ENCODE data around the gene PLD1.

PLD1 gene

DNA sequence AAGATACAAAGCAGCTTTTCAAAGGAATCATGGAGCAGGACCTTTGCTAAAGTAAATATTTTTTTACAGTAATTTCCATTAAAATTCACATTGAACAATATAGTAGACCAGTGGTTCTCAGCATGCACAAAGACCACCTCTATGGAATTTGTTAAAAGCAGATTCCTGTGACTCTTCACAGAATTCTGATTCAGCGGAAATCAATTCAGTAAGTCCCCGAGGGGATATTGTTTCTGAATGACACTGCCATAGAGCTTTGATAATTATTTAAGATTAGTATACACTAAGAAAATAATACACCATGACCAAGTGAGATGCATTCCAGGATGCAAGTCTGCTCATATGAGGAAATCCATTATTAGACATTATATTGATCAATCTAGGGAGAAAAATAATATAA, 188.2 kb downstream of the PLD1 start:
- Histone ChIP-seq H3K4me3 (no peak overlapping the region), H3K36me3 (peaks cover 12 to 18% (median 17%) of the 10 kb centered on the region in 3 donors), H3K27ac (no peak overlapping the region), H3K4me1 (no peaks in the 10 kb centered on the region), H3K9me3 (no peaks in the 10 kb centered on the region), H3K27me3 (no peaks in the 10 kb centered on the region)
- TF ChIP-seq, protein P1, sequence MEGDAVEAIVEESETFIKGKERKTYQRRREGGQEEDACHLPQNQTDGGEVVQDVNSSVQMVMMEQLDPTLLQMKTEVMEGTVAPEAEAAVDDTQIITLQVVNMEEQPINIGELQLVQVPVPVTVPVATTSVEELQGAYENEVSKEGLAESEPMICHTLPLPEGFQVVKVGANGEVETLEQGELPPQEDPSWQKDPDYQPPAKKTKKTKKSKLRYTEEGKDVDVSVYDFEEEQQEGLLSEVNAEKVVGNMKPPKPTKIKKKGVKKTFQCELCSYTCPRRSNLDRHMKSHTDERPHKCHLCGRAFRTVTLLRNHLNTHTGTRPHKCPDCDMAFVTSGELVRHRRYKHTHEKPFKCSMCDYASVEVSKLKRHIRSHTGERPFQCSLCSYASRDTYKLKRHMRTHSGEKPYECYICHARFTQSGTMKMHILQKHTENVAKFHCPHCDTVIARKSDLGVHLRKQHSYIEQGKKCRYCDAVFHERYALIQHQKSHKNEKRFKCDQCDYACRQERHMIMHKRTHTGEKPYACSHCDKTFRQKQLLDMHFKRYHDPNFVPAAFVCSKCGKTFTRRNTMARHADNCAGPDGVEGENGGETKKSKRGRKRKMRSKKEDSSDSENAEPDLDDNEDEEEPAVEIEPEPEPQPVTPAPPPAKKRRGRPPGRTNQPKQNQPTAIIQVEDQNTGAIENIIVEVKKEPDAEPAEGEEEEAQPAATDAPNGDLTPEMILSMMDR (IDR thresholded peaks at IDR 0.05): no peak
- intact Hi-C loops (cut with DNase I; ENCODE audit: low total_unique reads): no loop called here
- DNase-seq: no peak

DNA sequence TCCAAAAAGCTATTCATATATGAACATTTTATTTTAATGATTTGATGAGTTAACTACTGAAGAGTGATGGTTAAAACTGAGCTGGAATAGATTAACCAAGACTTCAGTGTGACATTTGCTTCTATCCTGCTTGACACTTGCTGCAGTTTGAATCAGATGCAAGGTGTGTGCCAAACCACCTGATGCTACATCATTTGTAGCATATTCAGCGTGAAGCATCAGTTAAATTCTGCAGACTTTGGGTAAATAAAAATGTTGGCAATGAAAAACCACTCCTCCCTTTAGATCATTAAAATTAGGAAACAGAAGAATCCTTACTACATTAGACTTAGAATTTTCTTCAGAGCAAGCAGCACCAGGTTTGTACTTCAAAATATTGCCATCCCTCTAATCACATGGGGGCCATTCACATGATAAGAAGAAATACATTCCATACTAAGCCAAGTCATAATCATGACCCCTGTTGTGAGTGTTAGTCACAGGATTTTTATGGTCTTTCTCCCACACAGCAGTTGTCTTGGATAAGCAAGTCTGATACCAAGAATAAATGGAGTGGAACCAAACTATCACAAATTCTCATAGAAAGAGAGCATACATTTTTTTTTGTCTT, 189.4 kb downstream of the PLD1 start:
- TF ChIP-seq, protein P1 (IDR thresholded peaks at IDR 0.05): no peak
- H3K27ac ChIP-seq: no peak overlapping the region
- no peaks in the 10 kb centered on the region for H3K27me3 ChIP-seq
- no peaks in the 10 kb centered on the region for H3K4me1 ChIP-seq
- no peak overlapping the region for H3K4me3 ChIP-seq
- peaks cover 21 to 27% (median 26%) of the 10 kb centered on the region in 3 donors for H3K36me3 ChIP-seq
- no peaks in the 10 kb centered on the region for H3K9me3 ChIP-seq
- intact Hi-C loops (cut with DNase I; ENCODE audit: low total_unique reads): no loop called here
- no peak for DNase-seq

DNA sequence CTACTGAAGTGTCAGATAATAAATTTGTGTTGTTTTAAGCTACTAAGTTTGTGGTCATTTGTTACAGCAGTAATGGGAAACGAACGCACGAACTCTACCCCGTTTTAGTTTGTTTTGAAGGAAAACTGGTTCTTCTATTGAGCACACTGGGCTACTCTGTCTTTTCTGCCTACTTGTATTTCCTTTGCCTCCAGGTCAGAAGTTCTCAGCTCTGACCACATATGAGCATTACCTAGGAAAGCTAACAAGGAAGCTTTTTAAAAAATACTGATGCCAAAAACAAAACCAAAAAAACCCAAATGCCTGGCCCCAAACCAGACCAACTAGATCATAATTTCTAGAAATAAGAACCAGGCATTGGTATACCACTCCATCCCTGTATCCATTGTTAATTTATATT, 193.5 kb downstream of the PLD1 start:
- Histone ChIP-seq H3K27ac (no peak overlapping the region), H3K27me3 (no peaks in the 10 kb centered on the region), H3K4me3 (no peak overlapping the region), H3K9me3 (no peaks in the 10 kb centered on the region), H3K36me3 (peaks cover 22 to 37% (median 35%) of the 10 kb centered on the region in 3 donors), H3K4me1 (peaks cover 0 to 15% (median 0%) of the 10 kb centered on the region in 4 donors)
- TF ChIP-seq, protein P1 (IDR thresholded peaks at IDR 0.05): no peak
- DNase-seq: no peak
- intact Hi-C loops (cut with DNase I; ENCODE audit: low total_unique reads): no loop called here

DNA sequence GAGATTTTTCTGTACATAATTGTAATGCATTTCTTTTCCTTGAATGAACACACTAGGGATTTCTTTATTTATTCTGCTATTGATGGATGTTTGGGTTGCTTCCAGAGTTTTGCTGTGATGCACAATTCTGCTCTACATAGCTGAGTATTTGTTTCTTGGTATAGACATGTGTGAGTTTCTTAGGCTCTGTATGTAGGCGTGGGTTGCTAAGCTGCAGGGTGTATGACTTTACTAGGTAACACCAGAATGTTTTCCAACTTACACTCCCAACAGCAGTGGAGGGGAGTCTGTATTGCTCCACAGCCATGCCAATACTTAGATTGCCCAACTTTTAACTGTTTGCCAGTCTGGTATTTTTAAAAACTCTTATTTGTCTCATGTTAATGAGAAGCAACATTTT, 194.6 kb downstream of the PLD1 start:
- Histone ChIP-seq H3K36me3 (peaks cover 27 to 45% (median 39%) of the 10 kb centered on the region in 3 donors), H3K9me3 (no peaks in the 10 kb centered on the region), H3K4me3 (no peak overlapping the region), H3K27ac (no peak overlapping the region), H3K4me1 (peaks cover 0 to 15% (median 0%) of the 10 kb centered on the region in 4 donors), H3K27me3 (no peaks in the 10 kb centered on the region)
- DNase-seq: no peak
- TF ChIP-seq, protein P1 (IDR thresholded peaks at IDR 0.05): no peak
- intact Hi-C loops (cut with DNase I; ENCODE audit: low total_unique reads): no loop called here

DNA sequence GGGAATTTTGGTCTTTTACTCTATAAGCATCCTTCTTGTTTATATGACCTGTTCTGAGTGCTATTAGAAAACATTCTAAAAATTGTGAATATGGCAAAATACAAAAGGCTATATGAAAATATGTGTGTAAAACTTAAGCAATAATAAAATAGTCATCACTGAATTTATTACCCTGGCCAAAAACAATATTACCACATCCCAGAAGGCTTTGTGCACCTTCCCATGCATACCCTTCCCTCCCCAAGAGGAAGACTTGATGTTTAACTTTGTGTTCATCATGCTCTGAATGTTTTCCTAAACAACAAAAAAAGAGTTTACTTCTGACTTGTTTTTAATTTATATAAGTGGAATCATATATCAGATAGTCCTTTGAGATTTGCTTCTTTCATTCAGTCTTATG, 195.0 kb downstream of the PLD1 start:
- H3K9me3 ChIP-seq: no peaks in the 10 kb centered on the region
- TF ChIP-seq, protein P1 (IDR thresholded peaks at IDR 0.05): no peak
- no peak overlapping the region for H3K27ac ChIP-seq
- no peaks in the 10 kb centered on the region for H3K27me3 ChIP-seq
- peaks cover 0 to 15% (median 0%) of the 10 kb centered on the region in 4 donors for H3K4me1 ChIP-seq
- intact Hi-C loops (cut with DNase I; ENCODE audit: low total_unique reads): no loop called here
- no peak for DNase-seq
- H3K4me3 ChIP-seq: no peak overlapping the region
- H3K36me3 ChIP-seq: peaks cover 27 to 45% (median 39%) of the 10 kb centered on the region in 3 donors

All from tibial artery (tissue), 4 donors.